SK-N-MC (cell line): ENCODE results near the gene DNAH8.

Experiments
- EZH2 ChIP-seq: fragments of 200-600 bp; sonication (generic); IDR thresholded peaks from one replicate; pipeline ENCODE4 v1.6.1; 2017; ENCODE audit warnings: antibody characterized with exemption
- FOXP2 ChIP-seq: optimal IDR thresholded peaks from 2 replicates; pipeline ENCODE3; 2011; ENCODE audit warnings: mild to moderate bottlenecking, moderate library complexity; ENCODE audit not compliant: insufficient read depth; ENCODE audit errors: extremely low read length, control extremely low read depth
- POLR2AphosphoS5 ChIP-seq: IDR thresholded peaks from 2 replicates; pipeline ENCODE4 v1.6.1; 2012; ENCODE audit warnings: mild to moderate bottlenecking, low read depth, low read length, borderline replicate concordance

GRCh38 chr6:39068391-39068790 lies 353.3 kb downstream of the DNAH8 start:
- TF ChIP-seq POLR2AphosphoS5 (no peak), FOXP2 (no peak), EZH2 (no peak)
